Adipocyte (in vitro differentiated cells): ENCODE measurements around the gene STX5.

Experiments used
- DNase-seq: peaks from one replicate; pipeline ENCODE4 v3.0.0-alpha.2; 2015; ENCODE audit warnings: low read depth
- H3K27me3 ChIP-seq: replicated peaks from 2 replicates; pipeline ENCODE4 v1.7.0; 2013; ENCODE audit warnings: mild to moderate bottlenecking, low read length, moderate library complexity; ENCODE audit not compliant: control insufficient read depth, insufficient read depth
- H3K36me3 ChIP-seq: 2 replicates; pipeline ENCODE4 v1.7.0; 2013; ENCODE audit warnings: low read length, mild to moderate bottlenecking, moderate library complexity; ENCODE audit not compliant: control insufficient read depth, insufficient read depth, severe bottlenecking
- H3K4me1 ChIP-seq: 2 replicates; pipeline ENCODE4 v1.7.0; 2013; ENCODE audit warnings: mild to moderate bottlenecking, low read length, moderate library complexity; ENCODE audit not compliant: control insufficient read depth, insufficient read depth
- H3K4me3 ChIP-seq: 2 replicates; pipeline ENCODE4 v1.7.0; 2013; ENCODE audit warnings: mild to moderate bottlenecking, low read length, moderate library complexity
- H3K9ac ChIP-seq: 2 replicates; pipeline ENCODE4 v1.7.0; 2013; ENCODE audit warnings: mild to moderate bottlenecking, low read length, moderate library complexity
- H3K9me3 ChIP-seq: 2 replicates; pipeline ENCODE4 v1.7.0; 2013; ENCODE audit warnings: mild to moderate bottlenecking, low read length, moderate library complexity; ENCODE audit not compliant: control insufficient read depth

STX5 gene, protein sequence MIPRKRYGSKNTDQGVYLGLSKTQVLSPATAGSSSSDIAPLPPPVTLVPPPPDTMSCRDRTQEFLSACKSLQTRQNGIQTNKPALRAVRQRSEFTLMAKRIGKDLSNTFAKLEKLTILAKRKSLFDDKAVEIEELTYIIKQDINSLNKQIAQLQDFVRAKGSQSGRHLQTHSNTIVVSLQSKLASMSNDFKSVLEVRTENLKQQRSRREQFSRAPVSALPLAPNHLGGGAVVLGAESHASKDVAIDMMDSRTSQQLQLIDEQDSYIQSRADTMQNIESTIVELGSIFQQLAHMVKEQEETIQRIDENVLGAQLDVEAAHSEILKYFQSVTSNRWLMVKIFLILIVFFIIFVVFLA

DNA sequence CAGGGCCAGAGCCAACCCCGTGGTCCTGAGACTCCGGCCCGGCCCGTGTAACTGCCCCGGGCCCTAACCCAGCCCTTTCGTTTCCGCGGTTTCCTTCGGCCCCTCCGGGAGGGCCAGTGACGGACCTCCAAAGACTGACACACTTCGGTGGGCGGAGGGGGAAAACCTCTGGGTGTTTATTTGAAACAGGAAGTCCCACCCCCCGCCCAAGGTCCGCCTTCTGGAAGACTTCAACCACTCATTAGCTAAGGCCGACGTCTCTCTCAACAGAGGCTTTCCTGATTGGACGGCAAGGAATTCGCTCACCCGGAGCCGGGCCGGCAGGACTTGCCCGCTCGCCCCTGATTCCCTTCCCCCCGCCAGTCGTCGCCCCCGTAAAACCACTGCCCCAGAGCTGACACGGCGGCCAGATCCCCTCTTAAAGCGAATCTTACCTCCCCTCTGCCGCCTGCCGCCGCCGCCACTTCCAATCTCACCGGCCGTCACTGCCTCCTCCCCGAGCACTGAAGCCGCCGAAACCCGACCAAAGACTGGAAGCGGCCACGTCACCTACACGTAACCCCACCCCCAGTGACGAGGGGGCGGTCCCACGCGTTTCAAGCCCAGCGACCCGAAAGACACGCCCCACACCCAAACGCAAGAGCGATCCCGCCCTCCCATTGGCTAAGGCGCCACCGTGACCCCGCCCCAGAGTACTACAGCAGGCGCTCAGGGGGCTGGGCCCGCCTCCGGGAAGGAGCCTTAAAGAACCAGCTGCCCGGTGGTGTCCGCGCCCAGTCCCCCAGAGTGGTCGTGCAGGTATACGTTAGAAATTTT lies at the start of gene STX5:
TSS of gene STX5 (minus strand) at position 532 of the 816 bp plus-strand sequence. CDS start 808 bp downstream, outside the sequence.
- Histone ChIP-seq H3K9ac (peak within 1 kb of the TSS; percentile 98), H3K27me3 (no peaks in the 10 kb centered on the region), H3K4me3 (peak within 1 kb of the TSS; percentile 97), H3K4me1 (peaks cover 22% of the 10 kb centered on the region), H3K9me3 (no peaks in the 10 kb centered on the region), H3K36me3 (peaks cover 54% of the 10 kb centered on the region)
- DNase-seq = peak; percentile 100

DNA sequence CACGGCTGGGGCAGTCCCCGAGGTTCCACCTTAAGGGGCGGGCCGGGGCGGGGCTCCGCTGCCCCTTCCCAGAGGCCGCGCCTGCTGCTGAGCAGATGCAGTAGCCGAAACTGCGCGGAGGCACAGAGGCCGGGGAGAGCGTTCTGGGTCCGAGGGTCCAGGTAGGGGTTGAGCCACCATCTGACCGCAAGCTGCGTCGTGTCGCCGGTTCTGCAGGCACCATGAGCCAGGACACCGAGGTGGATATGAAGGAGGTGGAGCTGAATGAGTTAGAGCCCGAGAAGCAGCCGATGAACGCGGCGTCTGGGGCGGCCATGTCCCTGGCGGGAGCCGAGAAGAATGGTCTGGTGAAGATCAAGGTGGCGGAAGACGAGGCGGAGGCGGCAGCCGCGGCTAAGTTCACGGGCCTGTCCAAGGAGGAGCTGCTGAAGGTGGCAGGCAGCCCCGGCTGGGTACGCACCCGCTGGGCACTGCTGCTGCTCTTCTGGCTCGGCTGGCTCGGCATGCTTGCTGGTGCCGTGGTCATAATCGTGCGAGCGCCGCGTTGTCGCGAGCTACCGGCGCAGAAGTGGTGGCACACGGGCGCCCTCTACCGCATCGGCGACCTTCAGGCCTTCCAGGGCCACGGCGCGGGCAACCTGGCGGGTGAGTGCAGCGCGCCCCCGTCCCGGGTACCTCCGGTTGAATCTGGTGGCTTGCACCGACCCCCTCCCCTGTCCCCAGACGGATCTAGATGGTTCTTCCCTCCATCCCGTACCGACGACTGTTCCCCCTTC lies 49.1 kb upstream of the STX5 start, which contains the start of gene SLC3A2:
TSS of gene SLC3A2 (plus strand) at position 94 of the 776 bp plus-strand sequence. CDS start at position 222, 128 bp downstream.
- H3K27me3 ChIP-seq = no peaks in the 10 kb centered on the region
- DNase-seq = peak; percentile 93
- H3K9ac ChIP-seq = peak within 1 kb of the TSS; percentile 100
- H3K4me3 ChIP-seq = peak within 1 kb of the TSS; percentile 99
- peaks cover 40% of the 10 kb centered on the region for H3K36me3 ChIP-seq
- no peaks in the 10 kb centered on the region for H3K9me3 ChIP-seq
- peaks cover 44% of the 10 kb centered on the region for H3K4me1 ChIP-seq

DNA sequence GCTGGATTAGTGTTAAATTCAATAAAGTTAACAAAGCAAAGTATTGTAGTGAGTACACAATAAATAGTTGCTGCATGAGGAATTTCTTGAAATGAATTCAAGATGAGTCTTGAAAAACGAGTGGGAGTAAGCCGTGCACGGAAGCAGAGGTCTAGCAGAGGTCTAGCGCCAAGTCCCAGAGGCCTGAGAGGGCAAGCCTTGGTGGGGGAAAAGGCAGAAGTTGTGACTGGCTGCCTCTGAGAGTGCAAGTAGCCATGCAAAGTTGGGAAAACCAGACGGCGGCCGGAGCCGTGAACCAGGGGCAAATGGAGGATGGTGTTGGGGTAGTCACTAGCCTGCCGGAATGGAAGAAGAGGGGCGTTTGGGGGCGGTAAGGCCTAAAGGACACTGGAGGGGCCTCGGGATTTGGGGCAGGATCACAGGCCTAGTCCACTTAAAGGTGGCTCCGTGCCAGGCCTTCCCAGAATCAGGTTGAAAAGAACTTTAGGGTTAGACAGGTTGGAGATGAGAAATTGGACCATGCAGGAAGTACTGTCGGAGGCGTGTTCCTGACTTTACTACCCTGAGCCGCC lies 48.5 kb upstream of the STX5 start:
- peaks cover 34% of the 10 kb centered on the region for H3K36me3 ChIP-seq

DNA sequence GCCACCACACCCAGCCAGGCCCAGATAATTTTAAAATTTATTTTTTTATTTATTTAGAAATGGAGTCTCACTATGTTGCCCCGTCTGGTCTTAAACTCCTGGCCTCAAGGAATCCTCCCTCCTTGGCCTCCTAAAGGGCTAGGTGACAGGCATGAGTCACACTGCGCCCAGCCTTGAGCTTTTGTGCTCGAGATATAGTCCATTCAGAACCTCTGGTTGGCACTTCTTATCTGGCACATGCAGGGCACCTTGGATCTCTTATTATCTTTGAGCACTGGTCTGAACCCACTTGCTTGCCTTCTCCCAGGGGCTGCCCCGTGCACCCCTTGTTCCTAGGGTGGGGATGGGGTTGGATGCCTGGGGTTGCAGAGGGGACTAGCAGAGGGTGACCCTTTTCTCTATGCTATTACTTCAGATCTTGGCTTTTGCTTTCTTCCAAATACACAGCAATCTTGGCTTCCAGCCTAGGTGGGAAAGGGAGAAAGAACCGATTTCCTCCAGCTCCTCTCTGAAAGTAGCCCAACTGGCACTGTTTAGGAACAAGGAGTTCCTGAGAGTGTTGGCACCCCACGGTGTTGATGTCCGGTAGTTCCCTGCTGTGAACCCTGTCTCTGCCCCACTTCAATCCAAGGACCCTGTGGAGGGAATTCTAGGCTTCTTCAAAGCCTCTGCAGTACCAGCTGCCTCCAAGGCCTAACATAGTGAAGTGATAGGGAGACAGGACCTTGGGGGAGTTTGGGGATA lies 47.6 kb upstream of the STX5 start:
- Histone ChIP-seq H3K36me3 (peaks cover 25% of the 10 kb centered on the region), H3K4me3 (peak overlapping the region; percentile 99), H3K9me3 (no peaks in the 10 kb centered on the region), H3K9ac (peak overlapping the region; percentile 100), H3K4me1 (peaks cover 33% of the 10 kb centered on the region), H3K27me3 (no peaks in the 10 kb centered on the region)
- DNase-seq = no peak

More for the DNA sequence above, 48.5 kb upstream of the STX5 start:
- Histone ChIP-seq H3K9me3 (no peaks in the 10 kb centered on the region), H3K27me3 (no peaks in the 10 kb centered on the region), H3K4me3 (peak overlapping the region; percentile 99), H3K9ac (peak overlapping the region; percentile 100), H3K4me1 (peaks cover 39% of the 10 kb centered on the region)
- peak; percentile 80 for DNase-seq

DNA sequence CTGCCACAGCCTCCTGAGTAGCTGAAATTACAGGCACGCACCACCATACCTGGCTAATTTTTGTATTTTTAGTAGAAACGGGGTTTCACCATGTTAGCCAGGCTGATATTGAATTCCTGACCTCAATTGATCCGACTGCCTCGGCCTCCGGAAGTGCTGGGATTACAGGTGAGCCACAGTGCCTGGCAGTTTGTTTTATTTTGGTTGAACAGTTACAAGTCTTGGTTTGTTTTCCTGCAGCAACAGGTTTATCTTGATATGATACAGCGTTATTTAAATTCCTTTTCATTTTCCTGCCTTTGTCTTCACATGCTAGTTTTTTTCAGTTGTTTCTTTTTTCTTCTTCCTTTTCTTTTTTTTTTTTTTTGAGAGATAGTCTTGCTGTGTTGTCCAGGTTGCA lies 44.9 kb upstream of the STX5 start:
- Histone ChIP-seq H3K36me3 (no peaks in the 10 kb centered on the region), H3K9ac (no peak overlapping the region), H3K4me1 (peaks cover 14% of the 10 kb centered on the region), H3K27me3 (no peaks in the 10 kb centered on the region), H3K9me3 (no peaks in the 10 kb centered on the region), H3K4me3 (no peak overlapping the region)
- no peak for DNase-seq

DNA sequence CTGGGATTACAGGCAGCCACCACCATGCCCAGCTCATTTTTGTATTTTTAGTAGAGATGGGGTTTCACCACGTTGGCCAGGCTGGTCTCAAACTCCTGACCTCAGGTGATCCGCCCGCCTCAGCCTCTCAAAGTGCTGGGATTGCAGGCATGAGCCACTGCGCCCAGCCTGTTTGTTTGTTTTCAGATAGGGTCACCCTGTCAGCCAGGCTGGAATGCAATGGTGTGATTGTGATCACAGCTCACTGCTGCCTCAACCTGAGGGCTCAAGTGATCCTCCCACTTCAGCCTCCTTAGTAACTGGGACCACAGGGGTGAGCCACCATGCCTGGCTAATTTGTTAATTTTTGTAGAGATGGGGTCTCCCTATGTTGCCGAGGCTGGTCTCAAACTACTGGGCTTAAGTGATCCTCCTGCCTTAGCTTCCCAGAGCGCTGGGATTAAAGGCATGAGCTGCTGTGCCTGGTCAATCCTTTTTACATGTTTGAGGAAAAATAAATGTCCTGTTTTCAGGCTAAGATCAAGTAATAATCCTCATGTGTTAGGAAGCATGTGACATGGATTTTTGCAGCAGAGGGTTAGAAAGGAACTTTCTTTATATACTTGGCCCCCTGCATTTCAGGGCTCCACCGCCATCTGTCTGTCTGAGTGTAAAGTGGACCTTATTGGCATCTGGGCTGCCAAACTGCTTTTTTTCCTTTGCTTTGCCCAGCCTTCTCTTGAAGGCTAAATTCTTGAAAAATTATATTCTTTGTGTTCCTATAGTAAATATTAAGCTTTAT lies 44.0 kb upstream of the STX5 start:
- no peaks in the 10 kb centered on the region for H3K9me3 ChIP-seq
- no peaks in the 10 kb centered on the region for H3K36me3 ChIP-seq
- peaks cover 14% of the 10 kb centered on the region for H3K4me1 ChIP-seq
- no peak for DNase-seq
- H3K27me3 ChIP-seq = no peaks in the 10 kb centered on the region
- H3K4me3 ChIP-seq = no peak overlapping the region
- no peak overlapping the region for H3K9ac ChIP-seq

DNA sequence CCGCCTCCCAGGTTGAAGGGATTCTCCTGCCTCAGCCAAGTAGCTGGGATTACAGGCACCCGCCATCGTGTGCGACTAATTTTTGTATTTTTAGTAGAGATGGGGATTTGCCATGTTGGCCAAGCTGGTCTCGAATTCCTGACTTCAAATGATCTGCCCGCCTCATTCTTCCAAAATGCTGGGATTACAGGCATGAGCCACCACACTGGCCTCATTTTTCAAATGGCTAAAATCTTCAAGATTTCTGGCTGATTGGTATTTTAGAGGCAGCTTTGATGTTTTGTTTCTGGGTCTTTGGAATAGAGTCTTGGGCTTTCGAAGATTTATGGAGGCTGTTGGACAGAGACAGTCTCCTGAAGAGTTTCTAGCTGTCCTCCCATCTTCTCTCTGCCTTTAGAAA lies 43.0 kb upstream of the STX5 start:
- Histone ChIP-seq H3K27me3 (no peaks in the 10 kb centered on the region), H3K9me3 (no peaks in the 10 kb centered on the region), H3K4me1 (peaks cover 10% of the 10 kb centered on the region), H3K36me3 (no peaks in the 10 kb centered on the region), H3K9ac (no peak overlapping the region), H3K4me3 (no peak overlapping the region)
- DNase-seq = no peak

DNA sequence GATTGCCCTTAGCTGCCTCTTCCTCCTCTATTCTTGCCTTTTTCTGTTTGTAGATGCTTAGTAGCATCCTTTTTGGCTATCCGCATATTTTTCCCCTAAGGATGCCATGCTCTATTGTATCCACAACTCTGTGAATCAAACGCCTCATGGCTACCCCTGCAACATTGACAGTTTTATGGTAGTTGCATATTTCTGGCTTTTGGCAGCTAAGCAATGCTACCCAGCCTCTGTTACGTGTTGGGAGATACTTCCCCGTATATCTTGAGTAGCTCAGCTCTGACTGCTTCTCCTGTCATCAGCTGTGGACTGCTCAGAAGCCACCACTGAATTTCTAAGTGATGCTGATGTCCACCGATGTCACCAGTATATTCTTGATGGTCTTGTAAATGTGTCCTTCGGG lies 33.8 kb upstream of the STX5 start:
- no peak for DNase-seq
- Histone ChIP-seq H3K36me3 (no peaks in the 10 kb centered on the region), H3K27me3 (no peaks in the 10 kb centered on the region), H3K9me3 (no peaks in the 10 kb centered on the region), H3K4me1 (peaks cover 10% of the 10 kb centered on the region), H3K9ac (no peak overlapping the region), H3K4me3 (no peak overlapping the region)

DNA sequence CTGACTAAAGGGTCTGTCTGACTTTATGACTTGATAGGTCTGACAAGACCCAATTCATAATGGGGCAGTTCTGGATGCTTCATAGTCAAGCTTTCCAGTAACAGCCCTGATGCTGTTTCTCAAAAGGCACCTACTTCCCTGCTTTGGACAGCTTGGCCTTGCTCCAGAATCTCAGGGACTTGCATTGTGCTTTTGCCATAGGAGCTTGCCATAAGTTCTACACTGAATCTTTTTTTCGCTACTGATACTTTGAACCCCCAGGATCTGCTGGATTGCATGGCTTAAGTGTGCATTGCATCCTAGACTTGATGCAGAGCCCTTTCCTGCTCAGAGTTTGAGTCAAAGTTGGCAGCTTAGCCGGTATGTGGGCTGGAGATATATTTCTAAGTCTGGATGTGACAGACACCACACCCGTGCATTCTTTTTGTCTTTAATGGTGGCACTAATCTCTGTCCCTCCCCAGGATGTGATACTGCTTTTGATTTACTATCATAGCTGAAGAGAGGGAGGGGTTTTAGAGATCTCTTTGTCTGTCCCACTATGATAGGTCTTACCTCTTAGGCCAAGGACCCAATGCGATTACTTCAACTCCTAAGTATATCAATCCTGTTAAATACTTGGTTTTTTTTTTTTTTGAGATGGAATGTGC lies 32.0 kb upstream of the STX5 start:
- DNase-seq = no peak
- peak overlapping the region; percentile 32 for H3K9ac ChIP-seq
- H3K27me3 ChIP-seq = no peaks in the 10 kb centered on the region
- H3K36me3 ChIP-seq = no peaks in the 10 kb centered on the region
- no peak overlapping the region for H3K4me3 ChIP-seq
- peaks cover 10% of the 10 kb centered on the region for H3K4me1 ChIP-seq
- no peaks in the 10 kb centered on the region for H3K9me3 ChIP-seq
